Activated T-cell treated with anti-CD3 and anti-CD28 coated beads, Interleukin-2, amount 50 U/mL, for 48 hours (primary cell): ENCODE measurements around the gene LY6G5C.

Source experiments
- DNase-seq, 2 experiments: peaks; one replicate each; pipeline ENCODE4 v3.0.0-alpha.2; 2020

LY6G5C gene

GRCh38 chr6:31660381-31661261 lies 20.2 kb downstream of the LY6G5C start, which contains the start of gene C6orf47:
Gene C6orf47 (minus strand): TSS chr6:31660778. CDS start chr6:31659947, 831 bp downstream.
- peak; percentile 85 to 87 for DNase-seq

GRCh38 chr6:31659649-31660380 lies 21.1 kb downstream of the LY6G5C start:
- peak; percentile 68 for DNase-seq

GRCh38 chr6:31658983-31659648 lies 21.8 kb downstream of the LY6G5C start:
- no peak for DNase-seq

DNA sequence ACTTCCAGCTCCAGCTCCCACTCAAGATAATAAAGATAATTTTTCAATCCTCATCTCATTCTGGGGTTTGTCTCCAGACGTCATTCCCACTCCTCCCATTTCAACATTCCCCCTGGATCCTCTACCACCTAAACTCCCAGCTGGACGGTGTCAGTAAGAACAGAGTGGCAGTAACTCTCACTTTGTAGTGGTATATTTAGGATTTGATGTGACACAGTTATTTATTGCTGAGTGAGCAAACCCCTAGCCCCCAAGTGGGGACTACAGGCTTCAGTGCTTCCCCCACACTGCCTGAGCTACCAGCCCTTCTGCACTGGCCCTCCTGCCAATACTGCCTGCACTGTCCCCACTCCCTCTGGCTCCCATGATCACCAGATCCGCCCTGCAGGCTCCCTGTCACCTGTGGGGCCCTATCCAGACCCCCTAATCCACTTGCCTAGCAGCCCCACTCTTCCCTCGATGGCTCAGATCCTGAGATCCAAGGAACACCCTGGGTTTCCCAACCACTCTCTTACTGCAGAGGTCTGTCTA lies 22.6 kb downstream of the LY6G5C start:
- no peak for DNase-seq

GRCh38 chr6:31657406-31658157 lies 23.3 kb downstream of the LY6G5C start:
- no peak for DNase-seq

GRCh38 chr6:31655349-31656237 lies 25.3 kb downstream of the LY6G5C start, which contains the start of gene APOM:
Gene APOM (plus strand): TSS chr6:31655894. CDS start chr6:31655967, 73 bp downstream.
- no peak for DNase-seq

GRCh38 chr6:31654574-31655348 lies 26.1 kb downstream of the LY6G5C start:
- DNase-seq, result no peak

GRCh38 chr6:31652925-31653724 lies 27.7 kb downstream of the LY6G5C start:
- no peak for DNase-seq

- no peak for DNase-seq
These were observed 29.2 kb downstream of the LY6G5C start for GRCh38 chr6:31651602-31652191.

- no peak for DNase-seq
These were observed 35.5 kb downstream of the LY6G5C start for GRCh38 chr6:31645325-31645724.

- no peak for DNase-seq
These were observed 36.9 kb downstream of the LY6G5C start for GRCh38 chr6:31643818-31644454.

DNA sequence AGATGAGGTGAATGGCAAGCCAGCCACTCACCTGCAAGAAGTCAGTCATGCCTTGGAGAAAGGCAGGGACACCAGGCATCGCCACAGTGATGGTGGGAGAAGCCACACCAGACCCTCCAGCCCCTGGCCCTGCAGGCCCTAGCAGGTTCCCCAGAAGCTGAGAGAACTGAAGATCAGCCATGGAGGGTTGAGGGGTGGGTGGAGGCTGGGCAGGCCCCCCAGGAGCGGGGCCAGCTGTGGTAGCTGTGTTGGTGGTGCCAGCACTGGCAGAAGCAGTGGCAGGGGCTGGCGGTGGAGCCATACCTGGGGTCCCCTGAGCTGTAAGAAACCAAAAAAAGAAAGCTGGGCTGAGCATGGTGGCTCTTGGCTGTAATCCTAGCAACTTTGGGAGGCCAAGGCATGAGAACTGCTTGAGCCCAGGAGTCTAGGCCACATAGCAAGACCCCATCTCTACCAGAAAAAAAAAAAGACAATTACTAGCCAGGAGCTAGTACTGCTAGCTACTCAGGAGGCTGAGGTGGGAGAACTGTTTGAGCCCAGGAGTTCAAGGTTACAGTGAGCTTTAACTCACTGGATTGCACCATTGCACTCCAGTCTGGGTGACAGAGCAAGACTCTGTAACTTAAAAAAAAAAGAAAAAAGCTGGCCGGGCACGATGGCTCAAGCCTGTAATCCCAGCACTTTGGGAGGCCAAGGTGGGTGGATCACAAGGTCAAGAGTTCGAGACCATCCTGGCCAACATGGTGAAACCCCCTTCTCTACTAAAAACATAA lies 37.9 kb downstream of the LY6G5C start:
- no peak for DNase-seq

DNA sequence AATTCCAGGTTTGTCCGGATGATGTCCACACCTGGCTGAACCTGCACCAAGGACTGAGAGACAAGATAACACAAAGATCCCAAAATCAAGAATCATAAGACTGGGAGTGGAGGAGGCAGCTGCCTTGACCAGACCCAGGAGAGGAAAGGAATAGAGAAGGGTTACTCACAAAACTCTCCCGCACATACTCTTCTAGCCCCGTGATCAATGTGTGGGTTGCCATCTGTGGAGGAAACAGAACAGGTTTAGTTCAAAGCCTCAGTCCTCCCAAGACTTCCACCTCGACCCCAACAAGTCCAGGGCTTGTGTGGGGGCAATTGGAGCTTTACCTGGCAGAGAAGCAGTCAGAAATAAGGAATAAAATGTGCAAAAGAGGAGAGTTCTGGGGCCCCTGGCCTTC lies 39.5 kb downstream of the LY6G5C start:
- DNase-seq, result no peak

- DNase-seq, result no peak
These were observed 40.3 kb downstream of the LY6G5C start for GRCh38 chr6:31640612-31641011.

DNA sequence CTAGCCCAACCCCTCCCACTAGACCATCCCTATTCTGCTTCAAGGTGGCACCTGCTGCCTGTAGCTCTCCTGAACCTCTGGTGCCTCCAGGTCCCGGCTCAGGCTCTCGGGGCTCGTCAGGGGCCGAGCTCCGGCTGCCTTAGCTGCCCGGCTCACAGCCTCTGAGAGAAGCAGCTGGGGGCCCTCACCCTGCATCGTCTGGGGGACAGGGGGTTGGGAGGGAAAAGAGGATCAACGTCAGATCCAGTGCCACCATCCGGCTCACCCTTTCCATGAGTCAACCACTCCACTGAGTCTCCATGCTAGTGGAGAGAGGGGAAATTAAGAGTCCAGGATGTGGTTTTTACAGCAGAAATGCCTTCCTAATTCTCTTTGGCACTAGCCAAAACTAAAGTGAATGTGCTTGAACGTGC lies 41.4 kb downstream of the LY6G5C start:
- peak in 1 of 2 experiments; percentile 51 for DNase-seq

DNA sequence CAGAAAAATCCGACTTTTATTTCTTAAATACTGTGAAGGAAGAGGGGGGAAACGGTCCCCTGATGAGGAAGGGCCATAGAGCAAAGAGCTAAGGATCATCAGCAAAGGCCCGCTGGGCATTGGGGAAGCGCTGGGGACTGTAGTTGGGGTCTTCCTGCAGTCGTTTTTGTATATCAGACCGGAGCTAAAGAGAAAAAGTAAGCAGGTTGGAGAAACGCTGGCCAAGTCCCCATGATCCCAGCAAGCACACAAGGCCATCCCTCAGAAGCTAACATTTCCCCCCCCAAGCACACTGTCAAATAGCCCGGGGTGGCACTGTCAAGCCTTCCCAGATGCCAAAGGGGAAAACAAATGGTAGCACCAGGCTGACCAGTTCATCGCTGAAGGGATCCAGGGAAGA lies 41.8 kb downstream of the LY6G5C start:
- DNase-seq, result no peak

DNA sequence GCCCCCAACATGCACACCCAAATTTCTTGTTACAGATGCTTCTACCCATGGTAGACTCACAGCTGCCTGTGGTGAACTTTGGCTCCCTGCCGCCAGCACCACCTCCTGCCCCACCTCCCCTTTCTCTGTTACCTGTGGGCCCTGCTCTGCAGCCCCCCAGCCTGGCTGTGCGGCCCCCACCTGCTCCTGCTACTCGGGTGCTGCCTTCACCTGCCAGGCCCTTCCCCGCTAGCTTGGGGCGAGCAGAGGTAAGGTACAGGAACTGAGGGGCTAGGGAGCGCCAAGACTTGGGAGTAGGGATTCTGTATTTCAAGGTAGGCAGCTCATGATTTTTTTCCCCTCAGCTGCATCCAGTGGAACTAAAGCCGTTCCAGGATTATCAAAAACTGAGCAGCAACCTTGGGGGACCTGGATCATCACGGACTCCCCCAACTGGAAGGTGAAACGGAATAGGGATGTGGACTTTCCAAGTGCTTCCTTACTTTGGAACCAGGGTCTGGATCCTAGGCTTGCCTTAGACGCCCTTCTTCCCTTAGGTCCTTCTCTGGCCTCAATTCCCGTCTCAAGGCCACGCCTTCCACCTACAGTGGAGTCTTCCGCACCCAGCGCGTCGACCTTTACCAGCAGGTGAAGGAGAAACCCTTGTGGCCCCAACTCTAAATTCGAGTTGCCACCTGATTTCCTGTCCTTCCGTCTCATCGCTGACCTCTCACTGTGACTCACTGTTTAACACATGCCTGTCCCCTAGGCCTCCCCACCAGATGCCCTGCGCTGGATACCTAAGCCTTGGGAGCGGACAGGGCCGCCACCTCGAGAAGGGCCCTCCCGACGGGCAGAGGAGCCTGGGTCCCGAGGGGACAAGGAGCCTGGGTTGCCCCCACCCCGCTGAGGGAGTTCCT lies 43.9 kb downstream of the LY6G5C start:
- DNase-seq, result no peak
